Hindlimb muscle (tissue), 1 donor: ENCODE measurements around the gene MMRN1. TPM values are rescaled to one million over a fixed set of nuclear protein-coding genes. Genes with fewer than 3 reads are reported as not detected.
A peak's percentile ranks its signal among the peaks of the same experiment; 100 is the strongest.

ENCODE experiments used
- DNase-seq: peaks from one replicate; pipeline ENCODE4 v3.0.0-alpha.2; 2013
- polyA plus RNA-seq: library from polyadenylated mRNA; unstranded; fragments of 120-200 nt; gene quantifications from one replicate; pipeline ENCODE4 v1.2.1, GENCODE V29; 2013; ENCODE audit not compliant: insufficient read length

The MMRN1 gene
- polyA plus RNA-seq, 1 donor = 2.2 TPM

DNA sequence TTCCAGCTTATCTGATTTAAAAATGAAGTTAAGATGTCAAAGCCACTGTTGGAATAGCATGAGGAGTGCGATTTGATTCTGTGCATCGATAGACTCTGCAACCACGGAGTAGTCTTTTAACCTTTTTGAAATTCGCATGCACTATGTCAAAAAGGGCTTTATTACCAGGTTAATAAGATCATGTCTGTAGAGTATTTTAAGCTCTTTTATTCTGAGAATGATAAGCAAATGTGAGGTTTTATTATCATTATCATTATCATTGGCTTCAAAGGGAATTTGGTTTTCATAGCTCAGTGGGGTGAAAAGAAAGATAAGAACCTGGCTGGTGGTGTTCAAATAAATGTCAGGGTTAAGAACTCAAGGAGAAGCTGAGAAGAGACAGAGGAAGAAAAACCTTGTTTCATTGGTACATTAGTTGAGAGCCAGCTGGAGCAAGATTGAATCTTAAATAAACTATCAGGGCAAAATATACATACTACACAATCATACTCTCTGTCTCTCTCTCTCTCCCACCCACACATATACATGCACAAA, 102.6 kb downstream of the MMRN1 start:
- DNase-seq = no peak

DNA sequence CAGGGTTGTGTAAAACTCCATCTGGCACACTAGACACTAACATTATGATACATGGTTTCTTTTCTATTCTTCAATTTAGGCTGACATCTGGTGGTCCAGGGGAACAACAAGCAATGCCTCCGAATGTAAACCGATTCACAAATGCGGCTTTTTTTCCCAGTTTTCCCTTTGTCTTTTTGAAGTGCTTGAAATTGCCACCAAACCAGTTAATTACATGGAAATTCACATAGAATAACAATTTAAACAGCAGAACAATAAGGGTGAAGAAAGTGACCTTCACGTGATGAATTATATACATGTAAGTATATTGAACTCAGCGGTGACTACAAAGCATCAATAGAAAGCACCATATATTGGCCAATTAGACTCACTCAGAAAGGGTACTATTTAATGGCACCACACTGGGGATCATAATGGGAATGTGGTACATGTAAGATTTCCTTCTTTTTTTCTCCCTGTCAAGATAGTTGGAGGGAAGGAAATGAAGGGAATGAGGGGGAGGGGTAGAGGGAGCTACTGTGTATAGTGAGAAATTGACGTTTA, 103.9 kb downstream of the MMRN1 start:
- DNase-seq = no peak

- no peak for DNase-seq
Measured at GRCh38 chr4:90001023-90001422, 106.4 kb downstream of the MMRN1 start.

DNA sequence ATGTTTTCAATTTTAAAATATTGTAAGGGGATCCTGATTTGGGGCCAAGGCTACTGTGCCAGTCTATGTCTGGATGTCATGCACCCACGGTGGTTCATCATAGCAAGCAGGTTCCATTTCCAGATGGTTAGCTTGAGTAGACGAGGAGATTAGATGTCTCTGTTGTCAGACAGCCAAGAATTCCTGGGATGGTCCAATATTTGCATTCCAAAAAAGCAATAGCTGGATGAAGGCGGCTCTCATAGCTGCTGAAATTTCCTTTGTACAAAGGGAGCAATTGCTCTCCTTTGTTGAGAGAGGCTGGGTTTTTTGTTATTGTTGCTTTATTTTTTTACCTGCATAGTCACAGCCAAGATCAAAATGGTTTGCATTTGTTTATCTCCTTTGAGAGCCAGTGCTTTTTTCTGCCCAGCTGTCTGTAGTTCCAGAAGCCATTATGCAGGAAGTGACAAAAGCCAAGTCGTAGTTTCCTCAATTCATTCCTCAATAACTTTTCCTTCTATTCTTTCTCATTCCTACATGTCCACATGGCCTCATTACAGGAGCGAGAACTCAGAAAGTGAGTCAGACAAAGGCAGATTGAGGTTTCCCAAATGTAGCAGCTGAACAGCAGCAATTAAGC, 107.9 kb downstream of the MMRN1 start:
- DNase-seq = peak; percentile 2

Other genes starting within 250 kb of the MMRN1 start
- gene SNCA, start 57.7 kb upstream of the MMRN1 start, polyA plus RNA-seq = 9.6 TPM
- 0.37 TPM for gene CCSER1, start 232.5 kb downstream of the MMRN1 start, polyA plus RNA-seq